Transverse colon (tissue), 4 donors: ENCODE data around the gene HELZ2.

Source experiments
- POLR2AphosphoS5 ChIP-seq, 3 donors: sonication (generic); formaldehyde crosslinking; IDR thresholded peaks; one replicate each; pipeline ENCODE4 v1.6.1; 2016; ENCODE audit warnings: antibody characterized with exemption in 3 of 3
- TF ChIP-seq, protein P1 (sequence below), 5 experiments: fragments of 200-600 bp in 3 of 5; fragments of 450-650 bp in 2 of 5; sonication (generic) in 3 of 5; IDR thresholded peaks; 1 replicate in 2 of 5; 2 replicates in 3 of 5; pipeline ENCODE4 v1.5.1; 2016 to 2017; ENCODE audit warnings: antibody characterized with exemption in 5 of 5, inconsistent platforms in 3 of 5, mild to moderate bottlenecking in 2 of 5, moderate library complexity in 1 of 5

DNA sequence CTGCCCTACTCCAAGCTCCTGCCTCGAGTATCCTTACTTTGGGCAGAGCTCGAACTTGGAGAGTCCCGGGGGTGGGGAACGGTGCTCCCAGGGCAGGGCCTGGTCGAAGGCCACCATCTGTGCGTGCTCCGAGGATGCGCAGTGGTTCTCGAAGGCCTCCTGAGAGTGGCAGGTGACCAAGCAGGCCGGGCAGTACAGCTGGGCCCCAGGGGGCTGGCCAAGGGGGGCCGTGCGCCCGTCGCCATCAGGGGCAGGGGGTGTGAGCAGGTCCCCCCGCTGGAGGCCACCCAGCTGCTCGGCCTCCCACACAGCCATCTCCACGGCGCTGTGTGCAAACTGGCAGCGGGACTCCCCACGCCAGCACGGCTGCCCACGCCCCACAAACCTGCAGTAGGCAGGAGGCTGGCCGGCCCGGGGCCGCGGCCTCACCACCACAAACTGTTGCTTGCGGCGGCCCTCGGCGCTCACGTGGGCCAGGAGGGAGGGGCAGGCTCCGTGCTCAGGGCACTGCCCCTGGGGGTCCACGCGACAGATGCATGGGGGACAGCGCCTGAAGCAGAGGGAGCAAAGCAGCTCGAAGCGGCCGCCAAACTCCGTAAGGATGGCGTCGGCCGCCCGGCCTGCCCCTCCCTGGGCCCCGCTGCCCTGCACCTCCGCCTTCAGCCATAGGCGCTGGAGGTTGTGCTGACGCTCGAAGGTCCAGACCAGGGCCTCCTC is 1.8 kb downstream of the HELZ2 start:
- TF ChIP-seq, protein P1, sequence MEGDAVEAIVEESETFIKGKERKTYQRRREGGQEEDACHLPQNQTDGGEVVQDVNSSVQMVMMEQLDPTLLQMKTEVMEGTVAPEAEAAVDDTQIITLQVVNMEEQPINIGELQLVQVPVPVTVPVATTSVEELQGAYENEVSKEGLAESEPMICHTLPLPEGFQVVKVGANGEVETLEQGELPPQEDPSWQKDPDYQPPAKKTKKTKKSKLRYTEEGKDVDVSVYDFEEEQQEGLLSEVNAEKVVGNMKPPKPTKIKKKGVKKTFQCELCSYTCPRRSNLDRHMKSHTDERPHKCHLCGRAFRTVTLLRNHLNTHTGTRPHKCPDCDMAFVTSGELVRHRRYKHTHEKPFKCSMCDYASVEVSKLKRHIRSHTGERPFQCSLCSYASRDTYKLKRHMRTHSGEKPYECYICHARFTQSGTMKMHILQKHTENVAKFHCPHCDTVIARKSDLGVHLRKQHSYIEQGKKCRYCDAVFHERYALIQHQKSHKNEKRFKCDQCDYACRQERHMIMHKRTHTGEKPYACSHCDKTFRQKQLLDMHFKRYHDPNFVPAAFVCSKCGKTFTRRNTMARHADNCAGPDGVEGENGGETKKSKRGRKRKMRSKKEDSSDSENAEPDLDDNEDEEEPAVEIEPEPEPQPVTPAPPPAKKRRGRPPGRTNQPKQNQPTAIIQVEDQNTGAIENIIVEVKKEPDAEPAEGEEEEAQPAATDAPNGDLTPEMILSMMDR (IDR thresholded peaks at IDR 0.05): no peak
- no peak for TF ChIP-seq POLR2AphosphoS5 (IDR thresholded peaks at IDR 0.05)
